Ovary (tissue), 9 donors: ENCODE data around the gene RALGPS1. TPM values are rescaled to one million over a fixed set of nuclear protein-coding genes. Genes with fewer than 3 reads are reported as not detected.

Experiments
- DNase-seq, 5 donors: peaks; one replicate each; pipeline ENCODE4 v3.0.0-alpha.2; 2019 to 2020
- H3K27ac ChIP-seq, 2 donors: fragments of 200-600 bp; one replicate each; pipeline versions ENCODE4 v1.5.1 to v1.8.0; 2019 to 2022
- H3K27me3 ChIP-seq: fragments of 200-600 bp; one replicate; pipeline ENCODE4 v1.8.0; 2022
- H3K36me3 ChIP-seq: fragments of 200-600 bp; sonication (generic); one replicate; pipeline ENCODE4 v1.5.1; 2019
- H3K4me1 ChIP-seq: one replicate; pipeline ENCODE4 v1.8.1; 2013; ENCODE audit warnings: mild to moderate bottlenecking, moderate library complexity; ENCODE audit not compliant: insufficient read depth
- H3K4me3 ChIP-seq: fragments of 200-600 bp; sonication (generic); one replicate; pipeline ENCODE4 v1.5.1; 2017
- H3K9me3 ChIP-seq, 2 donors: fragments of 200-600 bp in 1 of 2; sonication (generic) in 1 of 2; one replicate each; pipeline versions ENCODE4 v1.5.1 to v1.8.1; 2013 to 2019; ENCODE audit warnings: mild to moderate bottlenecking in 1 of 2, moderate library complexity in 1 of 2
- EP300 ChIP-seq: sonication (generic); formaldehyde crosslinking; IDR thresholded peaks from one replicate; pipeline ENCODE4 v1.6.1; 2017; ENCODE audit warnings: antibody characterized with exemption
- POLR2A ChIP-seq: fragments of 450-650 bp; IDR thresholded peaks from one replicate; pipeline ENCODE4 v1.6.1; 2017; ENCODE audit warnings: antibody characterized with exemption, mild to moderate bottlenecking, moderate library complexity
- WGBS, 3 donors: extraction: QIAGEN DNeasy Blood & Tissue Kit in 1 of 3; methylation state at CpG; one replicate each; pipeline versions ENCODE4 v1.1.5 to v1.1.7; 2013 to 2017; 5-methylcytosine and 5-hydroxymethylcytosine counted together
- intact Hi-C, 4 donors: fragments of 100-400 bp; cut with DNase I; formaldehyde crosslinking; loops; one replicate each; pipeline versions ENCODE4 v1.11.0 to v1.15.1; 2022 to 2023
- polyA plus RNA-seq, 2 donors: library from polyadenylated mRNA; stranded (reverse); fragments of 200-250 nt in 1 of 2; fragments of 350-450 nt in 1 of 2; fragmentation: Illumina TruSeq in 1 of 2; extraction: RNeasy Lipid Tissue Mini Kit (QIAGEN cat#74804) in 1 of 2; gene quantifications; one replicate each; pipeline ENCODE4 v1.2.3, GENCODE V29; 2013 to 2014
- total RNA-seq, 7 donors: library from RNA; depleted of rRNA in 2 of 7; stranded (reverse); fragments of >200 nt in 2 of 7; fragmentation: NEBNext Ultra II Directional in 3 of 7; extraction: Animal tissue kit (Norgen Biotek cat#: 25700) in 3 of 7; gene quantifications; one replicate each; pipeline versions ENCODE4 v1.1.0 to v1.2.4, GENCODE V29; 2016 to 2023
- TF ChIP-seq, protein P1 (sequence below), 3 donors: fragments of 450-650 bp in 2 of 3; fragments of 200-600 bp in 1 of 3; IDR thresholded peaks; one replicate each; pipeline versions ENCODE4 v1.5.1 to v1.8.0; 2016 to 2022; ENCODE audit warnings: antibody characterized with exemption in 3 of 3, mild to moderate bottlenecking in 1 of 3
- donor health status: DM: no; HTN: no; CAD: no; lungs with moderate emphysema.
- donor health status: DM: no; HTN: no; CAD: no.
- donor health status: Bipolar disorder and iron deficiency.
- donor health status: DM: yes; HTN: yes; CAD: no.
- donor health status: DM: no; HTN: no; CAD: no.
- donor health status: DM: yes; HTN: yes; CAD: no.

The RALGPS1 gene
- total and polyA plus RNA-seq, 9 donors: 2.3 to 13.1 (median 6.9) TPM

- H3K9me3 ChIP-seq: no peaks in the 10 kb centered on the region
- no peaks in the 10 kb centered on the region for H3K36me3 ChIP-seq
- TF ChIP-seq, protein P1, sequence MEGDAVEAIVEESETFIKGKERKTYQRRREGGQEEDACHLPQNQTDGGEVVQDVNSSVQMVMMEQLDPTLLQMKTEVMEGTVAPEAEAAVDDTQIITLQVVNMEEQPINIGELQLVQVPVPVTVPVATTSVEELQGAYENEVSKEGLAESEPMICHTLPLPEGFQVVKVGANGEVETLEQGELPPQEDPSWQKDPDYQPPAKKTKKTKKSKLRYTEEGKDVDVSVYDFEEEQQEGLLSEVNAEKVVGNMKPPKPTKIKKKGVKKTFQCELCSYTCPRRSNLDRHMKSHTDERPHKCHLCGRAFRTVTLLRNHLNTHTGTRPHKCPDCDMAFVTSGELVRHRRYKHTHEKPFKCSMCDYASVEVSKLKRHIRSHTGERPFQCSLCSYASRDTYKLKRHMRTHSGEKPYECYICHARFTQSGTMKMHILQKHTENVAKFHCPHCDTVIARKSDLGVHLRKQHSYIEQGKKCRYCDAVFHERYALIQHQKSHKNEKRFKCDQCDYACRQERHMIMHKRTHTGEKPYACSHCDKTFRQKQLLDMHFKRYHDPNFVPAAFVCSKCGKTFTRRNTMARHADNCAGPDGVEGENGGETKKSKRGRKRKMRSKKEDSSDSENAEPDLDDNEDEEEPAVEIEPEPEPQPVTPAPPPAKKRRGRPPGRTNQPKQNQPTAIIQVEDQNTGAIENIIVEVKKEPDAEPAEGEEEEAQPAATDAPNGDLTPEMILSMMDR (IDR thresholded peaks at IDR 0.05): no peak
- no peak for TF ChIP-seq EP300
- TF ChIP-seq POLR2A: no peak
- peak in 2 of 5 donors; percentile 4 to 5 for DNase-seq
- H3K4me3 ChIP-seq: no peak overlapping the region
- peaks cover 6% of the 10 kb centered on the region for H3K4me1 ChIP-seq
- no peak overlapping the region for H3K27ac ChIP-seq
- WGBS, 3 donors: 76 to 87% (median 78%) methylated on average over 4 of the region's 4 CpGs
- intact Hi-C loops: no loop called here
- no peaks in the 10 kb centered on the region for H3K27me3 ChIP-seq
These were observed 244.3 kb downstream of the RALGPS1 start for GRCh38 chr9:127158786-127159324.

- no peaks in the 10 kb centered on the region for H3K36me3 ChIP-seq
- TF ChIP-seq POLR2A (no peak), EP300 (no peak)
- TF ChIP-seq, protein P1 (IDR thresholded peaks at IDR 0.05): peak in 2 of 3 donors; percentile 19 to 31
- intact Hi-C loops: no loop called here
- H3K4me3 ChIP-seq: no peak overlapping the region
- peak; percentile 58 to 81 (median 64) for DNase-seq
- 29 to 42% (median 39%) methylated on average over 5 of the region's 5 CpGs for WGBS, 3 donors
- H3K9me3 ChIP-seq: no peaks in the 10 kb centered on the region
- H3K27me3 ChIP-seq: no peaks in the 10 kb centered on the region
- H3K4me1 ChIP-seq: peaks cover 6% of the 10 kb centered on the region
- no peak overlapping the region for H3K27ac ChIP-seq
These were observed 244.8 kb downstream of the RALGPS1 start for GRCh38 chr9:127159325-127159801.

GRCh38 chr9:127159949-127160610 is 245.5 kb downstream of the RALGPS1 start:
- intact Hi-C loops: no loop called here
- Histone ChIP-seq H3K36me3 (no peaks in the 10 kb centered on the region), H3K27ac (peak overlapping the region in 1 of 2 donors; percentile 38), H3K9me3 (no peaks in the 10 kb centered on the region), H3K4me1 (peaks cover 6% of the 10 kb centered on the region), H3K27me3 (no peaks in the 10 kb centered on the region), H3K4me3 (no peak overlapping the region)
- DNase-seq: peak; percentile 11 to 29 (median 25)
- WGBS, 3 donors: 85 to 90% (median 89%) methylated on average over 10 of the region's 10 CpGs
- no peak for TF ChIP-seq EP300
- TF ChIP-seq, protein P1 (IDR thresholded peaks at IDR 0.05): no peak
- TF ChIP-seq POLR2A: no peak

GRCh38 chr9:127161081-127161624 is 246.6 kb downstream of the RALGPS1 start:
- TF ChIP-seq POLR2A (no peak), EP300 (no peak)
- TF ChIP-seq, protein P1 (IDR thresholded peaks at IDR 0.05): no peak
- intact Hi-C loops: no loop called here
- WGBS, 3 donors: 88 to 96% (median 94%) methylated on average over 9 of the region's 9 CpGs
- Histone ChIP-seq H3K27me3 (no peaks in the 10 kb centered on the region), H3K4me3 (no peak overlapping the region), H3K4me1 (peaks cover 6% of the 10 kb centered on the region), H3K27ac (no peak overlapping the region), H3K9me3 (no peaks in the 10 kb centered on the region), H3K36me3 (no peaks in the 10 kb centered on the region)
- peak; percentile 7 to 17 (median 13) for DNase-seq
